Iris pigment epithelial cell (primary cell): Measurements from ENCODE around the gene RBPMS2.
"Not testable (repeated sequence)": the region's sequence is repeated elsewhere in the genome, so short reads cannot be mapped to it uniquely, and the experiment has no call there.

Source experiments
- DNase-seq: peaks from one replicate; pipeline ENCODE4 v3.0.0-alpha.2; 2011; ENCODE audit warnings: low read depth

The RBPMS2 gene

DNA sequence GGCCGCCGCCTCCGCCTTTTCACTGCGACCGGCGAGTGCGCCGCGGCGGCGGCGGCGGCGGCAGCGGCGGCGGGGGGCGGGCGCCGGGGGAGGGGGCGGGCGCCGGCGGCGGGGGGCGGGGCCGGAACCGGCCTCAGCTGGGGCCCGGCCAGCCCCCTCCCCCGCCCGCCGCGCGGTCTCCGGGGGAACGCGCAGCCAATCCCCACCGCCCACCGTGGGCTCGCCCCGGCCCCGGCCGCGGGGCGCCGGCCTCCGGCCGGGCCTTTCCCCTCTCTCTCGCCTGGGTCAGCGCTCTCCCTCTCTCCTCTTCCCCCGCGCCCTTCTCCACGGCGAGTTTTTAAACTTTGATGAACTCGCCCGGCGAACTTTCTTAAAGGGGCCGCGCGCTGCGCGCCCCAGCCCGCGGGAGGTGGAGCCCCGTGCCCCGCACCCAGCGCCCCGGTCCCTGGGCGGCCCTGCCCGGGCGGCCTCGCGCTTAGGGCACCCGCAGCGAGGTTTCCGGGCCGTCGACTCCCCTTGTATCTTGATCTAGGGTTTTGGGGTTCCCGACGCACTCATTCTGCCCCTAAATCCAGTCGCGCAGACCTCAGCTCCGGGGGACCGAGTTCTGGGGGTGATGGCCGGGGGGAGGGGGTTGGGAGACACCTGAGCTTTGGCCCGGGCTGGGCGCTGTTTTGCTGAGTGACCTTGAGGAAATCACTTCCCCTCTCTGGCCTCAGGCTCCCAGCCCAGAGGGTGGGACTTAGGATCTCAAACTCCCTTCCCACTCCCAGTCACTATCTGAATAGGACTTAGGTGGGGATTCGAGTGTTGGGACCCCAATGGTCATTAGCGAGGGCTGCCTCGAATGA is at the start of gene RBPMS2:
RBPMS2 (minus strand) TSS at position 39 of the 851 bp plus-strand sequence. CDS start 270 bp downstream, outside the sequence.
- no peak for DNase-seq

DNA sequence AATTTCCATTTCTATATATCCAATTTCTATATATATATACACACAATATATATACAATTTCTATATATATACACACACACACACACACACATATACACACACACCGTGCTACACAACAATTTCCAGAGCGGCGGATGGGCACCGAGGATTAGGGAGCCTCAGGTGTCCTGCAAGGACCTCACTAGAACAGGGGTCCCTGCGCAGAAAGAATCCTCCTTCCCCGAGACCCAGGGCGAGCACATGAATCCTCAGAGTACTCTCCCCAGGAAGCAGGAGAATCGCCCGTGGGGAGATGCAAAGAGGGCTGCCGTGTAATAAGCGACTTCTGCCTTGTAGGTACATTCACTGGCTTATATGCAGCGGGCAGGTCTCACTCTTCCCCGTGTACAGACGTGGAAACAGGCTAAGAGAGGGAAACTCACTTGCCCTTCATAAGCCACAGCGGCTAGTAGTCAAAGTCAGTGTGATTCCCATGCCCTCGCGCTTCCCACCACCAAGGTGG is 49.6 kb upstream of the RBPMS2 start:
- peak; percentile 19 for DNase-seq

DNA sequence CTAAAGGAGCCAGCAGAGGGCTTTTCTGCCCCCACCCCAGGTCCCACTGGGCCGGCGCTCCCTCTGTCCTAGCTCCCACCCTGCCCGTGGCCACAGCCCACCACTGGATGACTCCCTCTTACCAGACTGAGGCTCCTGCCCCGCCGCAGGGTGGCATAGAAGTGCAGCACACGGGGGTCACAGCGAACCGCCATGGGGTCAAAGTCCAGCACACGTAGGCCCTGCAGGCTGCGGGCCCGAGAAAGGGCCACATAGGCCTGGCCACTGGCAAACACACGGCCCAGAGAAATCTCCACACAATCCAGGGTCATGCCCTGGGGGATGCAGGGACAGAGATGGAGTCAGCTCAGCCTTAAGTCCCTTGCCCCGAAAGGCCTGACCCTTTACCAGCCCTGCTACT is 41.1 kb upstream of the RBPMS2 start:
- no peak for DNase-seq

DNA sequence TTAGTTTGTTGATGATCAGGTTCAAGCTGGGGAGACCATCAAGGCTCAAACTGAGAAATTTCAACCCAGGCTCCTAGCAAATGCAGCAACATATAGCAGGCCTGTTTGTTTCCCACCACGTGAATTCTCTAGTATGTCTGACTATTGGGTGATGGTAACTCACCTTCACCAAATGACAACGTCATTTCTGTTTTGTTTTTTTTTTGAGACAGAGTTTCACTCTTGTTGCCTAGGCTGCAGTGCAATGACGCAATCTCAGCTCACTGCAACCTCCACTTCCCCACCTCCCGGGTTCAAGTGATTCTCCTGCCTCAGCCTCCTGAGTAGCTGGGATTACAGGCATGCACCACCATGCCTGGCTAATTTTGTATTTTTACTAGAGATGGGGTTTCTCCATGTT is 39.6 kb upstream of the RBPMS2 start:
- not testable (repeated sequence) for DNase-seq

- not testable (repeated sequence) for DNase-seq
Observed at GRCh38 chr15:64814283-64814682, 38.9 kb upstream of the RBPMS2 start.

DNA sequence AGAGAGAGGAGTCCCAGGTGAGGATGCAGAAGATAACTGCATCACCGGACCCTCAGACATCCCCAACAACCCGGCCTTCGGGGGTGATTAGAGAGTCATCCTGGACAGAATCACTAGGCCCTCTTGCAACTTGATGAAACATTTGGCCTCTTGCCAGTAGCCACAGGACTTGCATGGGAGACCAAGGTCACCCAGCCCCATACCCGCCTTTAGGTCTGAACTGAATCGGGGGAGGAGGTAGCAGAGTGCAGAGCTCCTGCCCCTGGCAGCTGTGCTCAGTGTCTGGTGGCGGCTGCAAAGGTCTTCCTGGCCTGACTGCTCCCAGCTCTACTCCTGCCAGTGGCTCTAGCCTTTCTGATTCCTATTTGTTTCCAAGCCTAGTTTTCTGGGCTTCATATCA is 37.7 kb upstream of the RBPMS2 start:
- peak; percentile 54 for DNase-seq

DNA sequence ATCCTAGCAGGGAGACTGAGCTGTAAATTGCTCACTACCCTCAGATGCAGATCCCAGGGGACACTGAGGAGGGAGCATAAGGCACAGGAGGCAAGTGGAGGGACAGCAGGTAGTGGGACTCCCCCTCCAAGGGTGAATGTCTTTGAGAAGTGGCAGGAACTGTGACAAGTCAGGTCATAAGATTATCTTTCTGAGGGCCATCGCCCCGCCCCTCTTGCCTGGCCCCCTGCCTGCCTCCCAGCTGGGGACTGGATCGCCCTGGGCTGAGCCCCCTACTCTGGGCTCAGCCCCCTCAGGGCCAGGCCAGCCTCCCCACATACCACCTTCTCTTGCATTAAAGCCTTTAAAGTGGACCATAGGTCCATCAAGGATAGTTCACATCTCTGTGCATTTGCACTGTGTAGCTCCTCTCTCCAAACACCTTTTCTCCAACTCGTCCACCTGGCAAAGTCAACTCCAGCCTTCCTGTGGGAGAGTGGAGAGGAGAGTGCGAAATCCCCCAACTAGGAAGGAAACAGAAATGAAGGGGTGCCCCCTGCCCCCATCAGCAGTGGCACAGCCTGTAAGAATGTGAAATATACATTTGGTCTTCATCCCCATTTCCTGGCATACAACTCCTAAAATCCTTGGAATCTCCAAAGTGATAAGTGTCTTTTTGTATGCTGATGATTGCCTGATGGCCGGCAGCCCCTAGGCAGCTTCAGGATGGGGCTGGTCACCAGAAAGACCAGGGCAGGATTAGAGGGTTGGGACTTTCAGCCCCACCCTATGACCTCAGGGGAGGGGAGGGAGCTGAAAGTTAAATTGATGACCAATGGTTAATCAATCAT is 35.3 kb upstream of the RBPMS2 start:
- DNase-seq: no peak

GRCh38 chr15:64809649-64810496 is 34.5 kb upstream of the RBPMS2 start:
- DNase-seq: peak; percentile 63

- DNase-seq: no peak
Observed at GRCh38 chr15:64808785-64809453, 33.5 kb upstream of the RBPMS2 start.

- no peak for DNase-seq
Observed at GRCh38 chr15:64807751-64808222, 32.4 kb upstream of the RBPMS2 start.

GRCh38 chr15:64807051-64807749 is 31.8 kb upstream of the RBPMS2 start:
- DNase-seq: no peak

DNA sequence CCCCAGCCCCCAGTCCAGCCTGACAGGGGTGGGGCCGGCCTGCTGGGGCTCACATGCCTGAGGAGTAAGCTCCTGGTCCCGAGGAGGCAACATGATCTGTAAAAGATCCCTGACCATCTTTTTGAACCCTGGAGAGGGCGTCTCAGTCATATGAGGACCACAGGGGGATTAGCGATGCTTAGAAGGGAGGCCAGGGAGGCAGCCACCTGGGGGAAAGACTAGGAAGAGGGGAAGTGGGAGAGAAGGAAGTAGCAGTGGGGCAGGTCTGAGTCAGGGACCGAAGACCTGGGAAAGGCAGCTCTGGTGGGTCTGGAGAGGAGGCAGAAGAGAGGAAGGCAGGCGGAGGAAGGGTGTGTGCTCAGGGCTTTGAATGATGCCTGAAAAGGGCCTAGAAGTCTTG is 31.1 kb upstream of the RBPMS2 start:
- no peak for DNase-seq

- no peak for DNase-seq
Observed at GRCh38 chr15:64804619-64805018, 29.2 kb upstream of the RBPMS2 start.

- DNase-seq: no peak
Observed at GRCh38 chr15:64803526-64803925, 28.1 kb upstream of the RBPMS2 start.

DNA sequence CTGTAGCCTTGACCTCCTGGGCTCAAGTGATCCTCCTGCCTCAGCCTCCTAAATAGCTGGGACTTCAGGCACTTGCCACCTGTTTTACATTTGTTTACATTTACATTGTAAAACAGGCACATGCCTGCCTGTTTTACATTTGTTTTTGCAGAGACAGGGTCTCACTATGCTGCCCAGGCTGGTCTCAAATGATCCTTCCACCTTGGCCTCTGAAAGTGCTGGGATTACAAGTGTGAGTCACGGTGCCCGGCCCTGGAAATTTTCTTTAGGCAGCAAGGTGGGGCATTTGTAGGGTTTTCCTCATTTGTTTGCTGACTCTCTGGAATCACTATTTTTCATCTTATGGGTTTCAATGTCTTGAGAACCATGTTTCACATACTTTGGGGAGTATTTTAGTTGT is 25.1 kb upstream of the RBPMS2 start:
- no peak for DNase-seq

DNA sequence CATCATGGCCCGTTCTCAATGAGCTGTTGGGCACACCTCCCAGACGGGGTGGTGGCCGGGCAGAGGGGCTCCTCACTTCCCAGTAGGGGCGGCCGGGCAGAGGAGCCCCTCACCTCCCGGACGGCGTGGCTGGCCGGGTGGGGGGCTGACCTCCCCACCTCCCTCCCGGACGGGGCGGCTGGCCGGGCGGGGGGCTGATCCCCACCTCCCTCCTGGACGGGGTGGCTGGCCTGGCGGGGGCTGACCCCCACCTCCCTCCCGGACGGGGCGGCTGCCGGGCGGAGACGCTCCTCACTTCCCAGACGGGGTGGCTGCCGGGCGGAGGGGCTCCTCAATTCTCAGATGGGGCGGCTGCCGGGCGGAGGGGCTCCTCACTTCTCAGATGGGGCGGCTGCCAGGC is 23.5 kb upstream of the RBPMS2 start:
- DNase-seq: not testable (repeated sequence)

GRCh38 chr15:64795921-64796320 is 20.5 kb upstream of the RBPMS2 start:
- not testable (repeated sequence) for DNase-seq

DNA sequence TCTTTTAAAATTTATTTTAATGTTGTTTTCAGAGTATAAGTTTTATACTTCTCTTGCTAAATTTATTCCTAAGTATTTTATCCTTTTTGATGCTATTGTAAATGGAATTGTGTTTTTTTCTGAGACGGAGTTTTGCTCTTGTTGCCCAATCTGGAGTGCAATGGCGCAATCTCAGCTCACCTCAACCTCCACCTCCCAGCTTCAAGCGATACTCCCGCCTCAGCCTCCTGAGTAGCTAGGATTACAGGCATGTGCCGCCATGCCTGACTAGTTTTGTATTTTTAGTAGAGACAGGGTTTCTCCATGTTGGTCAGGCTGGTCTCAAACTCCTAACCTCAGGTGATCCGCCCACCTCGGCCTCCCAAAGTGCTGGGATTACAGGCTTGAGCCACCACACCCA is 19.9 kb upstream of the RBPMS2 start:
- not testable (repeated sequence) for DNase-seq

DNA sequence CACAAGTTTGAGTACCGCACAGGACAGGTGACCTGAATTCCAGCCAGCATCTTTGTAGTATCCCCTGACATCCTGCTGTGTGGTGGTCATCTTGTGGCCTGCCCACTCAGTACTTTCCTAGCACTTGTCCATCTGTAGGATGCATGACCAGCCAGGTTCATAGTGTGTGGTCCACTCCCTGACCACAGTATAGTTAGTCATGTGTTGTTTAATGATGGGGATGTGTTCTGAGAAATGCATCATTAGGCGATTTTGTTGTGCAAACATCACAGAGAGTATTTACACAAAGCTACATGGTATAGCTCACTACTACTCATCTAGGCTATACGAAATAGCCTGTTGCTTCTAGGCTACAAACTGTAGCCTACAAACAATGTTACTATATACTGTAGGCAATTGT is 16.9 kb upstream of the RBPMS2 start:
- DNase-seq: no peak

DNA sequence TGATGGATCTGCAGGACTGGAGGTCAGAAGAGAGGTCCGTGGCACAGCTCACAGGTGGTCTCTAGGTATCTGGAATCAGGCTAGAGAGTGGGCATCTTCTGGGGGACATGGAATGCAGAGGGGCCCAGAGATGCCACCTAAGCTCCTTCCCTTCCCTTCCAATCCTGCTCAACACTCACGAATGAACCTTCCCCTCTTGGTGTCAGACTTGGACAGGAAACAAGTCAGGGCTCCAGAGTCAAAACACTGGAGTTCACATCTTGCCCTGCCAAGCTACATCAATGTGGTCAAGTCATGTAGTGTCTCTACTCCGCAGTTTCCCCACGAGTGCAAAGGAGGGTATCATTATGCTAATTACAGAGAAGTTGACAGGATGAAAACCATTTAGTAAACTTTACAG is 16.0 kb upstream of the RBPMS2 start:
- DNase-seq: no peak

GRCh38 chr15:64783796-64784195 is 8.4 kb upstream of the RBPMS2 start:
- DNase-seq: no peak
